Measurements from ENCODE around the gene KRTAP10-7. TPM values are rescaled to one million over a fixed set of nuclear protein-coding genes. Genes with fewer than 3 reads are reported as not detected.
"Not testable (repeated sequence)": the region's sequence is repeated elsewhere in the genome, so short reads cannot be mapped to it uniquely, and the experiment has no call there.

KRTAP10-7 gene, protein sequence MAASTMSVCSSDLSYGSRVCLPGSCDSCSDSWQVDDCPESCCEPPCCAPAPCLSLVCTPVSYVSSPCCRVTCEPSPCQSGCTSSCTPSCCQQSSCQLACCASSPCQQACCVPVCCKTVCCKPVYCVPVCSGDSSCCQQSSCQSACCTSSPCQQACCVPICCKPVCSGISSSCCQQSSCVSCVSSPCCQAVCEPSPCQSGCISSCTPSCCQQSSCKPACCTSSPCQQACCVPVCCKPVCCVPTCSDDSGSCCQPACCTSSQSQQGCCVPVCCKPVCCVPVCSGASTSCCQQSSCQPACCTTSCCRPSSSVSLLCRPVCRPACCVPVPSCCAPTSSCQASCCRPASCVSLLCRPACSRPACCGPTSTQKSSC
- total RNA-seq (not detected in 2 replicates), polyA plus RNA-seq (not detected in 2 replicates), polyA minus RNA-seq (ENCODE audit: low replicate concordance) (not detected in 2 replicates)
- polyA plus RNA-seq (2012): not detected in 2 replicates

DNA sequence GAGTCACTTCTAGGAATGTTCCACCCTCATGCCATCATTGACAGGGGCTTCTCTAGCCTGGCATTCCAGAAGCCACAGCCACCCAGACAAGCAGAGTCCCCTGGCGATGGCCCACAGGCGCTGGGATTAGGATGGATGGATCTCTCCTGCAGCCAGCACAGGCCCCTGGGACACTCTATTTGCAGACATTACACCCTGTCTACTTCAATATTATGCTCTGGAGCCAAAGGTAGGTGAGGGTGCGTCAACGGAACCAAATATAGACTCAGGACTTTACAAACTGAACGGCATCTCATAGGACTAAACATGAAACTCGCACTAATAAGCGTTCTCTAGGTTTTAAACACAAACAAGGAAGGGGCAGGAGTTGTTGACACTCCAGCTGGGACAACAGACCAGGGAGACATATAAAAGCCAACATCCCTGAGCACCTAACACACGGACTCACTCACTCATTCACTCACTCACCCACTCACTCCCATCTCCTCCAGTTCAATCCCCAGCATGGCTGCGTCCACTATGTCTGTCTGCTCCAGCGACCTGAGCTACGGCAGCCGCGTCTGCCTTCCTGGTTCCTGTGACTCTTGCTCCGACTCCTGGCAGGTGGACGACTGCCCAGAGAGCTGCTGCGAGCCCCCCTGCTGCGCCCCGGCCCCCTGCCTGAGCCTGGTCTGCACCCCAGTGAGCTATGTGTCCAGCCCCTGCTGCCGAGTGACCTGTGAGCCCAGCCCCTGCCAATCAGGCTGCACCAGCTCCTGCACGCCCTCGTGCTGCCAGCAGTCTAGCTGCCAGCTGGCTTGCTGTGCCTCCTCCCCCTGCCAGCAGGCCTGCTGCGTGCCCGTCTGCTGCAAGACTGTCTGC, at the start of gene KRTAP10-7:
Gene KRTAP10-7 (plus strand): TSS at position 480 of the 861 bp plus-strand sequence. CDS start 25 bp downstream, at position 505.
- DNase-seq (ENCODE audit: low read depth in 2 of 2); H3K79me2 ChIP-seq (ENCODE audit: control insufficient read depth, insufficient read depth, low read length); H2AFZ ChIP-seq (ENCODE audit: low read length); H3K27me3 ChIP-seq (ENCODE audit: control insufficient read depth, insufficient read depth, low read length); H3K4me2 ChIP-seq (ENCODE audit: extremely low read depth, insufficient read depth, low read length); H3K27ac ChIP-seq (ENCODE audit: insufficient read depth, low read length); H4K20me1 ChIP-seq (ENCODE audit: control insufficient read depth, extremely low read depth, insufficient read depth, low read length); H3K4me3 ChIP-seq (replicated peaks in 1 of 4; ENCODE audit: control extremely low read depth in 1 of 4, insufficient read depth in 1 of 4, low read depth in 3 of 4, low read length in 4 of 4); H3K4me1 ChIP-seq (ENCODE audit: control insufficient read depth, extremely low read depth, insufficient read depth, low read length); H3K9ac ChIP-seq (ENCODE audit: insufficient read depth, low read length); H3K9me3 ChIP-seq (ENCODE audit: control insufficient read depth, insufficient read depth, low read depth, low read length); H3K36me3 ChIP-seq (ENCODE audit: control insufficient read depth, insufficient read depth, low read length): not testable (repeated sequence)

DNA sequence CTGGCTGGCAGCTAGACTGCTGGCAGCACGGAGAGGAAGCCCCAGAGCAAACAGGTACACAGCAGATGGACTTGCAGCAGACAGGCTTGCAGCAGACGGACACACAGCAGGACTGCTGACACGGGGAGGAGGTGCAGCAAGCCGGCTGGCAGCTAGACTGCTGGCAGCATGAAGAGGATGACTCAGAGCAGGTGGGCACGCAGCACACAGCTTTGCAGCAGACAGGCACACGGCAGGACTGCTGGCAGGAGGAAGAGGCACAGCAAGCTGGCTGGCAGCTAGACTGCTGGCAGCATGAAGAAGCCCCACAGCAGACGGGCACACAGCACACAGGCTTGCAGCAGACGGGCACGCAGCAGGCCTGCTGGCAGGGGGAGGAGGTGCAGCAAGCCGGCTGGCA, 49.6 kb upstream of the KRTAP10-7 start:
- no peaks in the 10 kb centered on the region for H3K9me3 ChIP-seq (ENCODE audit: control insufficient read depth, insufficient read depth, low read depth, low read length)
- H4K20me1 ChIP-seq (ENCODE audit: control insufficient read depth, extremely low read depth, insufficient read depth, low read length): no peaks in the 10 kb centered on the region
- peak in 1 of 2 donors; percentile 3 for DNase-seq (ENCODE audit: low read depth in 2 of 2)
- no peaks in the 10 kb centered on the region for H3K79me2 ChIP-seq (ENCODE audit: control insufficient read depth, insufficient read depth, low read length)
- no peak overlapping the region for H3K27ac ChIP-seq (ENCODE audit: insufficient read depth, low read length)
- no peak overlapping the region for H2AFZ ChIP-seq (ENCODE audit: low read length)
- H3K4me2 ChIP-seq (ENCODE audit: extremely low read depth, insufficient read depth, low read length): no peak overlapping the region
- no peak overlapping the region for H3K4me3 ChIP-seq (replicated peaks in 1 of 4; ENCODE audit: control extremely low read depth in 1 of 4, insufficient read depth in 1 of 4, low read depth in 3 of 4, low read length in 4 of 4)
- H3K27me3 ChIP-seq (ENCODE audit: control insufficient read depth, insufficient read depth, low read length): no peaks in the 10 kb centered on the region
- no peaks in the 10 kb centered on the region for H3K36me3 ChIP-seq (ENCODE audit: control insufficient read depth, insufficient read depth, low read length)
- no peak for TF ChIP-seq EZH2 (IDR thresholded peaks at IDR 0.05; ENCODE audit: low read length, missing control alignments)
- TF ChIP-seq, protein P1, sequence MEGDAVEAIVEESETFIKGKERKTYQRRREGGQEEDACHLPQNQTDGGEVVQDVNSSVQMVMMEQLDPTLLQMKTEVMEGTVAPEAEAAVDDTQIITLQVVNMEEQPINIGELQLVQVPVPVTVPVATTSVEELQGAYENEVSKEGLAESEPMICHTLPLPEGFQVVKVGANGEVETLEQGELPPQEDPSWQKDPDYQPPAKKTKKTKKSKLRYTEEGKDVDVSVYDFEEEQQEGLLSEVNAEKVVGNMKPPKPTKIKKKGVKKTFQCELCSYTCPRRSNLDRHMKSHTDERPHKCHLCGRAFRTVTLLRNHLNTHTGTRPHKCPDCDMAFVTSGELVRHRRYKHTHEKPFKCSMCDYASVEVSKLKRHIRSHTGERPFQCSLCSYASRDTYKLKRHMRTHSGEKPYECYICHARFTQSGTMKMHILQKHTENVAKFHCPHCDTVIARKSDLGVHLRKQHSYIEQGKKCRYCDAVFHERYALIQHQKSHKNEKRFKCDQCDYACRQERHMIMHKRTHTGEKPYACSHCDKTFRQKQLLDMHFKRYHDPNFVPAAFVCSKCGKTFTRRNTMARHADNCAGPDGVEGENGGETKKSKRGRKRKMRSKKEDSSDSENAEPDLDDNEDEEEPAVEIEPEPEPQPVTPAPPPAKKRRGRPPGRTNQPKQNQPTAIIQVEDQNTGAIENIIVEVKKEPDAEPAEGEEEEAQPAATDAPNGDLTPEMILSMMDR (conservative IDR thresholded peaks at IDR 0.05 in 1 of 2, IDR thresholded peaks at IDR 0.05 in 1 of 2; ENCODE audit: low read depth in 1 of 2, low read length in 2 of 2): no peak
- no peaks in the 10 kb centered on the region for H3K4me1 ChIP-seq (ENCODE audit: control insufficient read depth, extremely low read depth, insufficient read depth, low read length)
- H3K9ac ChIP-seq (ENCODE audit: insufficient read depth, low read length): no peak overlapping the region

DNA sequence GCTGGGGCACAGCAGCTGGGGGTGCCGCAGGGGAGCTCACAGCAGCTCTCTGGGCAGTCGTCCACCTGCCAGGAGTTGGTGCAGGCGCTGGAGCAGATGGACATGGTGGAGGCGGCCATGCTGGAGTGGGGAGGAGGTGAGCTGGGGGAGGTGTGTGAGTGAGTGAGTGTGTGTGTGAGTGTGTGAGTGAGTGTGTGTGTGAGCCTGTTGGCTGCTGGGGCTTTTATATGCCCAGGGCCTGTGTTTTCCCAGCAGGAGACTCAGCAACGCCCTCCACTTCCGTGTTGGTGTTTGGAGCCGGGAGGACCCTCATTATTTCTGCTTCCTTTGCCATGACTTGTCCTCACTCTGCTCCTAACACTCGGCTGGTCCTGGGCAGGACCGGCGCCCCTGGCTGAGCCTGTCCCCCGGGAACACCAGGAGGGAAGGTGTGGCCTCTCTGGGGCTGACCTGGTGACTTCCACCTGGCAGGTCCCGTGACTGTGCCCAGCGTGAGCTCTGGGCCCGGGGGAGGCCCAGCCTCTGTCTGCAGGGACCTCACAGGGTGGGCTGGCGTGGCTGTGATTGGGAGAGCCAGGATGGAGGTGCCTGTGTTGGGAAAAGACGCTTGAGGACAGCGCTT, 48.9 kb upstream of the KRTAP10-7 start, which contains the start of gene KRTAP10-2:
Gene KRTAP10-2 (minus strand): TSS at position 166 of the 622 bp plus-strand sequence. CDS start 47 bp downstream, at position 119.
- peak in 1 of 2 donors; percentile 1 for DNase-seq (ENCODE audit: low read depth in 2 of 2)
- TF ChIP-seq, protein P1 (conservative IDR thresholded peaks at IDR 0.05 in 1 of 2, IDR thresholded peaks at IDR 0.05 in 1 of 2; ENCODE audit: low read depth in 1 of 2, low read length in 2 of 2): no peak
- TF ChIP-seq EZH2 (IDR thresholded peaks at IDR 0.05; ENCODE audit: low read length, missing control alignments): no peak
- Histone ChIP-seq H3K9ac (ENCODE audit: insufficient read depth, low read length) (no peak within 1 kb of the TSS), H3K27ac (ENCODE audit: insufficient read depth, low read length) (no peak within 1 kb of the TSS), H3K4me3 (replicated peaks in 1 of 4; ENCODE audit: control extremely low read depth in 1 of 4, insufficient read depth in 1 of 4, low read depth in 3 of 4, low read length in 4 of 4) (no peak within 1 kb of the TSS), H3K4me2 (ENCODE audit: extremely low read depth, insufficient read depth, low read length) (no peak within 1 kb of the TSS), H2AFZ (ENCODE audit: low read length) (no peak within 1 kb of the TSS), H3K4me1 (ENCODE audit: control insufficient read depth, extremely low read depth, insufficient read depth, low read length) (no peaks in the 10 kb centered on the region), H3K79me2 (ENCODE audit: control insufficient read depth, insufficient read depth, low read length) (no peaks in the 10 kb centered on the region), H3K36me3 (ENCODE audit: control insufficient read depth, insufficient read depth, low read length) (no peaks in the 10 kb centered on the region), H3K27me3 (ENCODE audit: control insufficient read depth, insufficient read depth, low read length) (no peaks in the 10 kb centered on the region), H4K20me1 (ENCODE audit: control insufficient read depth, extremely low read depth, insufficient read depth, low read length) (no peaks in the 10 kb centered on the region), H3K9me3 (ENCODE audit: control insufficient read depth, insufficient read depth, low read depth, low read length) (no peaks in the 10 kb centered on the region)
